ENCODE data around the gene KLHL40.

Gene KLHL40

GRCh38 chr3:42653560-42654330 lies 31.6 kb upstream of the KLHL40 start, which contains the start of gene ZBTB47:
Gene ZBTB47 (plus strand): TSS chr3:42653697. CDS start chr3:42658356, 4,659 bp downstream.
- TF ChIP-seq CTCF (IDR thresholded peaks at IDR 0.05) = no peak
- DNase-seq (ENCODE audit: low spot score) = peak; percentile 89
- H3K4me3 ChIP-seq = peak within 1 kb of the TSS; percentile 98
- H3K27ac ChIP-seq = peak within 1 kb of the TSS; percentile 98 to 99

GRCh38 chr3:42654331-42655201 lies 30.8 kb upstream of the KLHL40 start:
- DNase-seq (ENCODE audit: low spot score) = peak; percentile 84
- TF ChIP-seq CTCF (IDR thresholded peaks at IDR 0.05) = no peak
- H3K4me3 ChIP-seq = peak overlapping the region; percentile 98

GRCh38 chr3:42655331-42655888 lies 29.9 kb upstream of the KLHL40 start:
- TF ChIP-seq CTCF (IDR thresholded peaks at IDR 0.05) = no peak
- DNase-seq (ENCODE audit: low spot score) = peak; percentile 74

More at GRCh38 chr3:42654331-42655201, 30.8 kb upstream of the KLHL40 start:
- H3K27ac ChIP-seq = peak overlapping the region; percentile 98 to 99

GRCh38 chr3:42655980-42656679 lies 29.2 kb upstream of the KLHL40 start:
- Histone ChIP-seq H3K27ac (peak overlapping the region; percentile 98 to 99), H3K4me3 (peak overlapping the region; percentile 98)
- DNase-seq (ENCODE audit: low spot score) = peak; percentile 74
- no peak for TF ChIP-seq CTCF (IDR thresholded peaks at IDR 0.05)

More at GRCh38 chr3:42655331-42655888, 29.9 kb upstream of the KLHL40 start:
- Histone ChIP-seq H3K27ac (peak overlapping the region; percentile 98 to 99), H3K4me3 (peak overlapping the region; percentile 98)

- H3K27ac ChIP-seq = peak overlapping the region; percentile 98 to 99
- peak; percentile 75 for DNase-seq (ENCODE audit: low spot score)
- H3K4me3 ChIP-seq = no peak overlapping the region
Observed at GRCh38 chr3:42656680-42657610, 28.4 kb upstream of the KLHL40 start.

More at GRCh38 chr3:42656680-42657610, 28.4 kb upstream of the KLHL40 start:
- no peak for TF ChIP-seq CTCF (IDR thresholded peaks at IDR 0.05)
